Activated CD4-positive, alpha-beta memory T cell treated with anti-CD3 and anti-CD28 coated beads for 36 hours (primary cell): ENCODE data around the gene KCNAB2. TPM values are rescaled to one million over a fixed set of nuclear protein-coding genes. Genes with fewer than 3 reads are reported as not detected.
"Not testable (repeated sequence)": the region's sequence is repeated elsewhere in the genome, so short reads cannot be mapped to it uniquely, and the experiment has no call there.

Experiments
- CTCF ChIA-PET: fragments of 350-600 bp; sonication (Branson Sonifier 250); formaldehyde crosslinking; loops from one replicate; lab custom pipeline; 2021; ENCODE audit warnings: antibody characterized with exemption, inconsistent platforms; lab: Charles Lee
- POLR2A ChIA-PET: fragments of 350-600 bp; sonication (Branson Sonifier 250); formaldehyde crosslinking; loops from one replicate; lab custom pipeline; 2021; ENCODE audit warnings: antibody characterized with exemption; lab: Charles Lee
- DNase-seq: peaks from one replicate; pipeline ENCODE4 v3.0.0-alpha.2; 2020
- H3K27ac Mint-ChIP-seq: one replicate; pipeline ENCODE4 v1.8.0; 2021; ENCODE audit warnings: mixed read lengths
- H3K27me3 Mint-ChIP-seq: one replicate; pipeline ENCODE4 v1.8.0; 2021; ENCODE audit warnings: mixed read lengths
- H3K36me3 Mint-ChIP-seq: one replicate; pipeline ENCODE4 v1.8.0; 2021; ENCODE audit warnings: mixed read lengths
- H3K4me1 Mint-ChIP-seq: one replicate; pipeline ENCODE4 v1.8.0; 2021; ENCODE audit warnings: low read depth, mixed read lengths
- H3K4me3 Mint-ChIP-seq: one replicate; pipeline ENCODE4 v1.8.0; 2021; ENCODE audit warnings: mild to moderate bottlenecking, mixed read lengths
- H3K9me3 Mint-ChIP-seq: one replicate; pipeline ENCODE4 v1.8.0; 2021; ENCODE audit warnings: mixed read lengths
- intact Hi-C: fragments of 100-400 bp; cut with micrococcal nuclease; formaldehyde crosslinking; loops from one replicate; pipeline ENCODE4 v1.15.1; 2023
- total RNA-seq, 2 experiments: library from RNA; stranded (reverse); gene quantifications; one replicate each; pipeline ENCODE4 v1.2.3, GENCODE V29; 2021

Gene KCNAB2
- total RNA-seq, 2 experiments from 2014 or later, result 196 to 202 TPM

GRCh38 chr1:6051423-6051822 is 5.7 kb downstream of the KCNAB2 start:
- H3K9me3 Mint-ChIP-seq, result no peaks in the 10 kb centered on the region
- ChIA-PET CTCF (no interaction called here), POLR2A (no interaction called here)
- no peak for DNase-seq
- H3K27me3 Mint-ChIP-seq, result no peaks in the 10 kb centered on the region
- H3K36me3 Mint-ChIP-seq, result peaks cover 24% of the 10 kb centered on the region
- no peak overlapping the region for H3K4me3 Mint-ChIP-seq
- no peak overlapping the region for H3K27ac Mint-ChIP-seq
- intact Hi-C loops, result no loop called here
- no peaks in the 10 kb centered on the region for H3K4me1 Mint-ChIP-seq

GRCh38 chr1:6052543-6053205 is 7.0 kb downstream of the KCNAB2 start:
- no peaks in the 10 kb centered on the region for H3K4me1 Mint-ChIP-seq
- intact Hi-C loops, result no loop called here
- peaks cover 27% of the 10 kb centered on the region for H3K36me3 Mint-ChIP-seq
- peak; percentile 53 for DNase-seq
- ChIA-PET CTCF (interaction anchor here (0.9 to 1.2 kb wide), 2 partner anchors 19 to 189 kb away, joined by 3 to 4 read pairs; no protein-coding TSS in a partner anchor), POLR2A (no interaction called here)
- no peaks in the 10 kb centered on the region for H3K27me3 Mint-ChIP-seq
- no peak overlapping the region for H3K27ac Mint-ChIP-seq
- H3K9me3 Mint-ChIP-seq, result no peaks in the 10 kb centered on the region
- H3K4me3 Mint-ChIP-seq, result no peak overlapping the region

- intact Hi-C loops, result no loop called here
- peaks cover 27% of the 10 kb centered on the region for H3K36me3 Mint-ChIP-seq
- DNase-seq, result no peak
- POLR2A ChIA-PET, result no interaction called here
- no peaks in the 10 kb centered on the region for H3K27me3 Mint-ChIP-seq
- no peaks in the 10 kb centered on the region for H3K4me1 Mint-ChIP-seq
- no peak overlapping the region for H3K27ac Mint-ChIP-seq
- CTCF ChIA-PET, result interaction anchor here (0.9 to 1.2 kb wide), 2 partner anchors 19 to 189 kb away, joined by 3 to 4 read pairs; no protein-coding TSS in a partner anchor
- no peak overlapping the region for H3K4me3 Mint-ChIP-seq
- no peaks in the 10 kb centered on the region for H3K9me3 Mint-ChIP-seq
Observed at GRCh38 chr1:6053206-6053546, 7.5 kb downstream of the KCNAB2 start.

DNA sequence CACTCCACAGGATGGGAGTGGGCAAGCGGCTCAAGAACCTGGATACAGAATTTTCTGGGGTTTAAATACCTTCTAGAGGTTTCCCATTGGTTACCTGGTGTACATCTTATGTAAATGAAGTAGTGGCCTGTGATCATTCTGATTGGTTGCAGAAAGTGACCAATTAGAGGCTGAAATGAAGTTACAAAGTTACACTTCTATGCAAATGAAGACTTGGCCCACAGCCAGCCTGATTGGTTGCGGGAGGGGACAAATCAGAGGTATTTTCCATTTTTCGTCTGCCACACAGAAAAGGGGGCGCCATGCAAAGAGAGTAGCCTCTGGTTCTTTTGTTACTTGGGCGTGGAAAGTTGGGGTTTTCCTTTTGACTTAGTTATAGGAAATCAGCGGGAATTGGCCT is 8.9 kb downstream of the KCNAB2 start:
- Mint-ChIP-seq H3K36me3 (peaks cover 27% of the 10 kb centered on the region), H3K4me1 (no peaks in the 10 kb centered on the region), H3K27ac (no peak overlapping the region), H3K4me3 (no peak overlapping the region), H3K9me3 (no peaks in the 10 kb centered on the region), H3K27me3 (no peaks in the 10 kb centered on the region)
- ChIA-PET POLR2A (no interaction called here), CTCF (no interaction called here)
- DNase-seq, result no peak
- intact Hi-C loops, result no loop called here

GRCh38 chr1:6056572-6056948 is 10.9 kb downstream of the KCNAB2 start:
- ChIA-PET POLR2A (no interaction called here), CTCF (interaction anchor here (1.1 kb wide), 1 partner anchor 22 kb away, joined by 3 read pairs; no protein-coding TSS in a partner anchor)
- intact Hi-C loops, result no loop called here
- H3K9me3 Mint-ChIP-seq, result no peaks in the 10 kb centered on the region
- no peak overlapping the region for H3K4me3 Mint-ChIP-seq
- no peaks in the 10 kb centered on the region for H3K27me3 Mint-ChIP-seq
- DNase-seq, result no peak
- H3K36me3 Mint-ChIP-seq, result peaks cover 24% of the 10 kb centered on the region
- no peaks in the 10 kb centered on the region for H3K4me1 Mint-ChIP-seq
- no peak overlapping the region for H3K27ac Mint-ChIP-seq

- POLR2A ChIA-PET, result no interaction called here
- Mint-ChIP-seq H3K27ac (no peak overlapping the region), H3K4me3 (no peak overlapping the region), H3K9me3 (no peaks in the 10 kb centered on the region), H3K27me3 (no peaks in the 10 kb centered on the region), H3K36me3 (peaks cover 24% of the 10 kb centered on the region), H3K4me1 (no peaks in the 10 kb centered on the region)
- CTCF ChIA-PET, result interaction anchor here (1.1 kb wide), 1 partner anchor 23 kb away, joined by 3 read pairs; no protein-coding TSS in a partner anchor
- intact Hi-C loops, result no loop called here
- no peak for DNase-seq
Observed at GRCh38 chr1:6057170-6057845, 11.6 kb downstream of the KCNAB2 start.

DNA sequence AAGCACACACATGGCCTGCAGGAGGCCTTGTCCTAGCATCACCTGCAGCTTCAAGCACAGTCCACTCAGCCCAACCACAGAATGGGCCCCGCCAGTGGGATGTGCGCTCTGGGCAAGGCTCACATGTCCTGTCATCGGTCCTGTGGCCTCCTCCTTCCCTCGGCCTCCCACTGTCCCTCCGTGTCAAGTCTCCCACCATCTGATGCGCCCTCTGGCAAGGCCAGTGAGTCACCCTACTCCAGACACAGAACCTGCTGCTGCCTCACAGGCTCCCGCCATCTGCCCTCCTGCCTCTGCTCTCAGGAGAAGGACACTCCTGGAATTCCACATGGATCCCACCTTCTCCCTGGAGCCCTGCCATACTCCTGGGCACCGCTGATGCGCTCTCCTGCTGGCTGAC is 14.2 kb downstream of the KCNAB2 start:
- no peaks in the 10 kb centered on the region for H3K27me3 Mint-ChIP-seq
- POLR2A ChIA-PET, result no interaction called here

GRCh38 chr1:6062670-6063069 is 17.0 kb downstream of the KCNAB2 start:
- Mint-ChIP-seq H3K4me1 (no peaks in the 10 kb centered on the region), H3K9me3 (no peaks in the 10 kb centered on the region), H3K27me3 (no peaks in the 10 kb centered on the region), H3K36me3 (peaks cover 14% of the 10 kb centered on the region), H3K27ac (no peak overlapping the region), H3K4me3 (no peak overlapping the region)
- intact Hi-C loops, result no loop called here
- no peak for DNase-seq
- ChIA-PET POLR2A (interaction anchor here (0.8 kb wide), 1 partner anchor 12 kb away, joined by 4 read pairs; no protein-coding TSS in a partner anchor), CTCF (no interaction called here)

More for the DNA sequence above, 14.2 kb downstream of the KCNAB2 start:
- no peaks in the 10 kb centered on the region for H3K9me3 Mint-ChIP-seq
- H3K27ac Mint-ChIP-seq, result no peak overlapping the region
- no peak overlapping the region for H3K4me3 Mint-ChIP-seq
- no peaks in the 10 kb centered on the region for H3K4me1 Mint-ChIP-seq
- CTCF ChIA-PET, result no interaction called here
- no peak for DNase-seq
- intact Hi-C loops, result no loop called here
- peaks cover 14% of the 10 kb centered on the region for H3K36me3 Mint-ChIP-seq

- peaks cover 14% of the 10 kb centered on the region for H3K36me3 Mint-ChIP-seq
- H3K4me1 Mint-ChIP-seq, result not testable (repeated sequence)
Observed at GRCh38 chr1:6063532-6064053, 17.9 kb downstream of the KCNAB2 start.

DNA sequence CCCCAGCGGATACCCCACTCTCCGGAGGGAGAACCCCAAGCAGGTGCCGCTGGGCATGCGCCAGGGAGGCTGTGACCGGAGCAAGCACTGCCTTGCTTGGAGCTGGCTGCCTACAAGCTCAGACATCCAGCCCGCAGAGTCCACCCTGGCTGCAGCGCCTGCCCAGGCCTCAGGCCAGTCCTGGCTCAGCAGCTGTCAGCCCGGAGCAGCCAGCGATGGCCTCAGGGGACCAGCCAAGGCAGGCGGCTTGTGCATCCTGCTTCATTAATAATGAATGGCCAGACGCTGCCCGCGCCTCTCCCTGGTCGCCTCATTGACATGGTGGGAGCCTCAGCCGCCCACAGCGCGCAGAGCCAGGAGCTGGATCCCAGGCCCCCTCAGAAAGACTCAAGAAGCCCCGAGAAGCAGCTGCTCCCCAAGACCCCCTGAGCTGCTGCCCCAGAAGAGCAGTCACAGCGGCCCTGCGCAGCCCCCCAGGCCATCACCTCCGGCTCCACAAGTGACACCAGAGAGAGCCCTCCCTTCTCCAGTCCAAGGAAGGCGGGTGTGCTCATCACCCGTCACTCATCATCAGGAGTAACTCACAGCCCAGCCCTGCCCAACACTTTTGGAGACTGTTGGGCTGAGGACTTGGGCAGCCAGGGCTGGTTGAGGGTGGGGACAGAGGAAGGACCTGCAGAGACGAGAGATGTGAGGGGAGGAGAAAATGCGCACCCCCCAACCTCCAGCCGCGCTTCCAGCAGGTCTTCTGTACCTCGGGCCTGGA is 19.6 kb downstream of the KCNAB2 start:
- Mint-ChIP-seq H3K36me3 (peaks cover 7% of the 10 kb centered on the region), H3K27ac (no peak overlapping the region), H3K4me1 (no peaks in the 10 kb centered on the region), H3K9me3 (no peaks in the 10 kb centered on the region), H3K4me3 (no peak overlapping the region), H3K27me3 (no peaks in the 10 kb centered on the region)
- ChIA-PET CTCF (no interaction called here), POLR2A (no interaction called here)
- no peak for DNase-seq
- intact Hi-C loops, result no loop called here

More at GRCh38 chr1:6063532-6064053, 17.9 kb downstream of the KCNAB2 start:
- CTCF ChIA-PET, DNase-seq, H3K4me3 Mint-ChIP-seq, intact Hi-C loops, H3K27me3 Mint-ChIP-seq, H3K27ac Mint-ChIP-seq, H3K9me3 Mint-ChIP-seq: not testable (repeated sequence)
- POLR2A ChIA-PET, result interaction anchor here (0.6 kb wide), 1 partner anchor 173 kb away, joined by 3 read pairs; no protein-coding TSS in a partner anchor

DNA sequence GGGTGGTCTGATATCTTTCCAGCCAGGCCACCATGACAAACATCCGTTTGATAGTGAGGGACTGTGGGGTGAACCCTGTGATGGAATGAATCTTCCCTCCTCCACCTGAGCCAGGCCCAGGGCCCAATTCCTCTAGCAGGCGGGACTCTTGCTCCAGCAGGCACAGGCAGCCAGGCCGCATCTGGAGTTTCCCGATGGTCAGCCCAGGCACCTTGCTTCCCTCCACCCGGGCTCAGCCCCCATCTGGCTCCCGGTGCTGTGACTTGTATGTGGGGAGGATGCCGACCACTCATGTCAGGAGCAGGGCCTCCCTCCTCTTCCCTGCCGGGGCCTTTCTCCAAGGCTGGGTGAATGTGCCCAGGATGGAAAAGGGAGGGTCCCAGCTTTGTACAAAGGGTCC is 21.0 kb downstream of the KCNAB2 start:
- Mint-ChIP-seq H3K36me3 (peaks cover 7% of the 10 kb centered on the region), H3K27me3 (no peaks in the 10 kb centered on the region), H3K4me3 (no peak overlapping the region), H3K4me1 (no peaks in the 10 kb centered on the region), H3K27ac (no peak overlapping the region), H3K9me3 (no peaks in the 10 kb centered on the region)
- no peak for DNase-seq
- ChIA-PET CTCF (no interaction called here), POLR2A (no interaction called here)
- intact Hi-C loops, result no loop called here

GRCh38 chr1:6068073-6068472 is 22.4 kb downstream of the KCNAB2 start:
- no peak for DNase-seq
- CTCF ChIA-PET, result no interaction called here
- Mint-ChIP-seq H3K9me3 (no peaks in the 10 kb centered on the region), H3K36me3 (peaks cover 10% of the 10 kb centered on the region), H3K4me1 (no peaks in the 10 kb centered on the region), H3K4me3 (no peak overlapping the region), H3K27ac (no peak overlapping the region), H3K27me3 (no peaks in the 10 kb centered on the region)
- POLR2A ChIA-PET, result no interaction called here
- intact Hi-C loops, result no loop called here
